ENCODE results near the gene TRMT1L. TPM values are rescaled to one million over a fixed set of nuclear protein-coding genes. Genes with fewer than 3 reads are reported as not detected.

TRMT1L gene
- total RNA-seq, 2 donors from 2014 or later, result 12.5 to 16.9 TPM

GRCh38 chr1:185069202-185069772, 87.5 kb downstream of the TRMT1L start:
- intact Hi-C loops (cut with DNase I), result no loop called here
- no peak for DNase-seq (ENCODE audit: low spot score)

GRCh38 chr1:185068341-185068740, 88.4 kb downstream of the TRMT1L start:
- no peak for DNase-seq (ENCODE audit: low spot score)
- intact Hi-C loops (cut with DNase I), result no loop called here

Other genes with a start within 250 kb of the TRMT1L start
- gene NIBAN1, start 182.4 kb downstream of the TRMT1L start, total RNA-seq, result 100 to 1,000 TPM; 145 to 234 TPM
- gene RNF2, start 111.4 kb downstream of the TRMT1L start, total RNA-seq, result 10 to 100 TPM; 15.3 to 15.4 TPM
- 1 to 10 TPM; 6.6 to 7.7 TPM for gene SWT1, start 214 bp upstream of the TRMT1L start, total RNA-seq
- 10 to 100 TPM; 38.5 to 54.1 TPM for gene IVNS1ABP, start 160.3 kb upstream of the TRMT1L start, total RNA-seq